Measurements from ENCODE around the gene SOST. TPM values are rescaled to one million over a fixed set of nuclear protein-coding genes. Genes with fewer than 3 reads are reported as not detected.

SOST gene
- total RNA-seq, 1 experiment from 2014 or later: not detected

- Mint-ChIP-seq H3K27ac (ENCODE audit: unreplicated experiment) (no peak overlapping the region), H3K36me3 (ENCODE audit: insufficient read depth, unreplicated experiment) (no peaks in the 10 kb centered on the region), H3K9me3 (ENCODE audit: low read depth, unreplicated experiment) (peaks cover 2% of the 10 kb centered on the region)
Observed at GRCh38 chr17:43728081-43728480, 30.5 kb downstream of the SOST start.

GRCh38 chr17:43723697-43724359 lies 34.8 kb downstream of the SOST start:
- Mint-ChIP-seq H3K27me3 (ENCODE audit: unreplicated experiment) (peaks cover 16% of the 10 kb centered on the region), H3K4me3 (ENCODE audit: low read depth, unreplicated experiment) (no peak overlapping the region), H3K36me3 (ENCODE audit: insufficient read depth, unreplicated experiment) (peaks cover 18% of the 10 kb centered on the region), H3K9me3 (ENCODE audit: low read depth, unreplicated experiment) (peaks cover 3% of the 10 kb centered on the region), H3K27ac (ENCODE audit: unreplicated experiment) (no peak overlapping the region), H3K4me1 (ENCODE audit: low read depth, unreplicated experiment) (peaks cover 17% of the 10 kb centered on the region)
- TF ChIP-seq, protein P1, sequence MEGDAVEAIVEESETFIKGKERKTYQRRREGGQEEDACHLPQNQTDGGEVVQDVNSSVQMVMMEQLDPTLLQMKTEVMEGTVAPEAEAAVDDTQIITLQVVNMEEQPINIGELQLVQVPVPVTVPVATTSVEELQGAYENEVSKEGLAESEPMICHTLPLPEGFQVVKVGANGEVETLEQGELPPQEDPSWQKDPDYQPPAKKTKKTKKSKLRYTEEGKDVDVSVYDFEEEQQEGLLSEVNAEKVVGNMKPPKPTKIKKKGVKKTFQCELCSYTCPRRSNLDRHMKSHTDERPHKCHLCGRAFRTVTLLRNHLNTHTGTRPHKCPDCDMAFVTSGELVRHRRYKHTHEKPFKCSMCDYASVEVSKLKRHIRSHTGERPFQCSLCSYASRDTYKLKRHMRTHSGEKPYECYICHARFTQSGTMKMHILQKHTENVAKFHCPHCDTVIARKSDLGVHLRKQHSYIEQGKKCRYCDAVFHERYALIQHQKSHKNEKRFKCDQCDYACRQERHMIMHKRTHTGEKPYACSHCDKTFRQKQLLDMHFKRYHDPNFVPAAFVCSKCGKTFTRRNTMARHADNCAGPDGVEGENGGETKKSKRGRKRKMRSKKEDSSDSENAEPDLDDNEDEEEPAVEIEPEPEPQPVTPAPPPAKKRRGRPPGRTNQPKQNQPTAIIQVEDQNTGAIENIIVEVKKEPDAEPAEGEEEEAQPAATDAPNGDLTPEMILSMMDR (IDR thresholded peaks at IDR 0.05; ENCODE audit: unreplicated experiment): no peak
- CTCF ChIA-PET: no interaction called here
- BruUV-seq (replicated peaks): no TSS peak
- peak; percentile 13 for DNase-seq
- intact Hi-C loops (cut with micrococcal nuclease; ENCODE audit: unreplicated experiment): no loop called here

More at GRCh38 chr17:43728081-43728480, 30.5 kb downstream of the SOST start:
- Mint-ChIP-seq H3K4me3 (ENCODE audit: low read depth, unreplicated experiment) (no peak overlapping the region), H3K27me3 (ENCODE audit: unreplicated experiment) (peaks cover 16% of the 10 kb centered on the region), H3K4me1 (ENCODE audit: low read depth, unreplicated experiment) (peaks cover 7% of the 10 kb centered on the region)
- intact Hi-C loops (cut with micrococcal nuclease; ENCODE audit: unreplicated experiment): no loop called here
- DNase-seq: no peak
- TF ChIP-seq, protein P1 (IDR thresholded peaks at IDR 0.05; ENCODE audit: unreplicated experiment): no peak
- BruUV-seq (replicated peaks): no TSS peak
- CTCF ChIA-PET: interaction anchor here (0.7 to 1.3 kb wide), 2 partner anchors 25 to 101 kb away, joined by 3 to 9 read pairs; no protein-coding TSS in a partner anchor

GRCh38 chr17:43722870-43723665 lies 35.5 kb downstream of the SOST start:
- H3K27me3 Mint-ChIP-seq (ENCODE audit: unreplicated experiment): peaks cover 24% of the 10 kb centered on the region

DNA sequence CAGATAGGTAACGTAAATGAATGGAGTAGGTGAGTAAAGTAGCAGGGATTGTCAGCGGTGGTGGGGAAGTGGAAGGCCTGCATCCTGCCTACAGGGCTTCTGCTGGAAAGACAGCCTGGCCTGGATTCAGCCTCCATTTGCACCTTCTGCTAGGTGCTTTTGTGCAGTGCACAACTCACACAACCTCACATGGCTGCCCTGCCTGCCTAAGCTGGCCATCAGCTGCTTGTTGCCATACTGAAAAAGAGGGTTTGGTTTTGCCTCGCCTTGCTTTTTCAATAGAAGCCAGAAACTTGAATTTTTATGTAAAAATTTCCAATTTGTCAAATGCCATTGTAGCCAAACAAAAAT lies 36.3 kb downstream of the SOST start:
- H3K9me3 Mint-ChIP-seq (ENCODE audit: low read depth, unreplicated experiment): peaks cover 3% of the 10 kb centered on the region
- no TSS peak for BruUV-seq (replicated peaks)
- TF ChIP-seq, protein P1 (IDR thresholded peaks at IDR 0.05; ENCODE audit: unreplicated experiment): no peak
- H3K27me3 Mint-ChIP-seq (ENCODE audit: unreplicated experiment): peaks cover 32% of the 10 kb centered on the region
- no peak overlapping the region for H3K27ac Mint-ChIP-seq (ENCODE audit: unreplicated experiment)
- H3K36me3 Mint-ChIP-seq (ENCODE audit: insufficient read depth, unreplicated experiment): peaks cover 18% of the 10 kb centered on the region
- peaks cover 17% of the 10 kb centered on the region for H3K4me1 Mint-ChIP-seq (ENCODE audit: low read depth, unreplicated experiment)
- CTCF ChIA-PET: no interaction called here
- intact Hi-C loops (cut with micrococcal nuclease; ENCODE audit: unreplicated experiment): no loop called here
- DNase-seq: no peak
- no peak overlapping the region for H3K4me3 Mint-ChIP-seq (ENCODE audit: low read depth, unreplicated experiment)

More at GRCh38 chr17:43722870-43723665, 35.5 kb downstream of the SOST start:
- H3K4me1 Mint-ChIP-seq (ENCODE audit: low read depth, unreplicated experiment): peaks cover 17% of the 10 kb centered on the region
- BruUV-seq (replicated peaks): no TSS peak
- H3K27ac Mint-ChIP-seq (ENCODE audit: unreplicated experiment): no peak overlapping the region
- DNase-seq: no peak
- CTCF ChIA-PET: interaction anchor here (0.6 kb wide), 2 partner anchors 140 to 329 kb away, joined by 5 read pairs; no protein-coding TSS in a partner anchor
- intact Hi-C loops (cut with micrococcal nuclease; ENCODE audit: unreplicated experiment): no loop called here
- H3K9me3 Mint-ChIP-seq (ENCODE audit: low read depth, unreplicated experiment): peaks cover 3% of the 10 kb centered on the region
- no peak overlapping the region for H3K4me3 Mint-ChIP-seq (ENCODE audit: low read depth, unreplicated experiment)
- H3K36me3 Mint-ChIP-seq (ENCODE audit: insufficient read depth, unreplicated experiment): peaks cover 18% of the 10 kb centered on the region
- TF ChIP-seq, protein P1 (IDR thresholded peaks at IDR 0.05; ENCODE audit: unreplicated experiment): no peak
